Ishikawa (cell line): ENCODE data around the gene SMIM44.

Experiments used
- CEBPB ChIP-seq: IDR thresholded peaks from 2 replicates; pipeline ENCODE4 v1.6.1; 2012
- CREB1 ChIP-seq: IDR thresholded peaks from 2 replicates; pipeline ENCODE4 v1.6.1; 2012; ENCODE audit warnings: low read depth
- EGR1 ChIP-seq: IDR thresholded peaks from 2 replicates; pipeline ENCODE4 v1.6.1; 2012
- EP300 ChIP-seq: IDR thresholded peaks from 2 replicates; pipeline ENCODE4 v1.6.1; 2012; ENCODE audit warnings: borderline replicate concordance
- FOXM1 ChIP-seq: IDR thresholded peaks from 2 replicates; pipeline ENCODE4 v1.6.1; 2012; ENCODE audit warnings: low read depth, borderline replicate concordance
- RAD21 ChIP-seq: IDR thresholded peaks from 2 replicates; pipeline ENCODE4 v1.6.1; 2012; ENCODE audit warnings: low read depth
- TAF1 ChIP-seq: IDR thresholded peaks from 2 replicates; pipeline ENCODE4 v1.6.1; 2012; ENCODE audit warnings: low read depth, mild to moderate bottlenecking
- TCF12 ChIP-seq: IDR thresholded peaks from 2 replicates; pipeline ENCODE4 v1.6.1; 2012; ENCODE audit warnings: low read depth
- YY1 ChIP-seq: IDR thresholded peaks from 2 replicates; pipeline ENCODE4 v1.6.1; 2012; ENCODE audit warnings: low read depth
- TF ChIP-seq, protein P1 (sequence below): IDR thresholded peaks from 2 replicates; pipeline ENCODE4 v1.6.1; 2012
- TF ChIP-seq, protein P2 (sequence below): IDR thresholded peaks from 2 replicates; pipeline ENCODE4 v1.6.1; 2012; ENCODE audit warnings: low read depth, mild to moderate bottlenecking
- TF ChIP-seq, protein P3 (sequence below): IDR thresholded peaks from 2 replicates; pipeline ENCODE4 v1.6.1; 2012

DNA sequence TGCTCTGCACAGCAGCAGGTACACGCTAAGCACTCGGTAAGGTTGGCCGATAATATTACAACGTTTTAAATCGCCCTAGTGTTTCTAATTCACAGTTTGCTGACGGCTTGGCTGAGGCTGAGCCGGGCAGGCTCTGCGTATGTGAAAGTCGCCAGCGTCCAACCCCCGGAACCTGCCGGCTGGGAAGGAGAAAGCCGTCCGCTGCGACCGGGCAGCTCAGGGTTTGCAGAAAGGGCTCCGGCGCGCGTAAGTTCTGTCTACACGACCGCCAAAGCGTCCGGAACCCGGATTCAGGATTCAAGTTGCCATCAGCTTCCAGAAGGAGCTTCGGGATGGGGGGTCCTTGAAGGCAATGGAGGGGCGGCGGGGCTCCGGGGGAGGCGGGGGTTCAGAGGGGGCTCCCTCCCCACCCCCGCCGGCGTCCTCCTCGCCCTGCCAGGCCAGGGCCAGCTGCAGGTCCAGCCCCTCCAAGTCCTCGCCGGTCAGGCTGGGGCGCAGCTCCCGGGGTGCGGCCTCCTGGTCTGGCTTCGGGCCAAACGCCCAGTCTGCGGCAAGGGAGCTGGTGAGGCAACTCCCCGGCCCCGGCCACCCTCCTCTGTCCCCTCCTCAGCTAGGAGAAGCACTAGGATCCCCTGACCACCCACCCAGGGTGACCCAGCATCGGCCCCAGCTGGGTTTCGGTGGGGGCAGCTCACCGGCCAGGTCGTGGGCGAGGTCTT is 575 bp downstream of the SMIM44 start:
- TF ChIP-seq RAD21 (no peak), CEBPB (no peak), EP300 (no peak), TCF12 (no peak), TAF1 (no peak), FOXM1 (no peak), YY1 (no peak), CREB1 (no peak), EGR1 (no peak)
- TF ChIP-seq, protein P1, sequence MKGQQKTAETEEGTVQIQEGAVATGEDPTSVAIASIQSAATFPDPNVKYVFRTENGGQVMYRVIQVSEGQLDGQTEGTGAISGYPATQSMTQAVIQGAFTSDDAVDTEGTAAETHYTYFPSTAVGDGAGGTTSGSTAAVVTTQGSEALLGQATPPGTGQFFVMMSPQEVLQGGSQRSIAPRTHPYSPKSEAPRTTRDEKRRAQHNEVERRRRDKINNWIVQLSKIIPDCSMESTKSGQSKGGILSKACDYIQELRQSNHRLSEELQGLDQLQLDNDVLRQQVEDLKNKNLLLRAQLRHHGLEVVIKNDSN = no peak
- TF ChIP-seq, protein P2, sequence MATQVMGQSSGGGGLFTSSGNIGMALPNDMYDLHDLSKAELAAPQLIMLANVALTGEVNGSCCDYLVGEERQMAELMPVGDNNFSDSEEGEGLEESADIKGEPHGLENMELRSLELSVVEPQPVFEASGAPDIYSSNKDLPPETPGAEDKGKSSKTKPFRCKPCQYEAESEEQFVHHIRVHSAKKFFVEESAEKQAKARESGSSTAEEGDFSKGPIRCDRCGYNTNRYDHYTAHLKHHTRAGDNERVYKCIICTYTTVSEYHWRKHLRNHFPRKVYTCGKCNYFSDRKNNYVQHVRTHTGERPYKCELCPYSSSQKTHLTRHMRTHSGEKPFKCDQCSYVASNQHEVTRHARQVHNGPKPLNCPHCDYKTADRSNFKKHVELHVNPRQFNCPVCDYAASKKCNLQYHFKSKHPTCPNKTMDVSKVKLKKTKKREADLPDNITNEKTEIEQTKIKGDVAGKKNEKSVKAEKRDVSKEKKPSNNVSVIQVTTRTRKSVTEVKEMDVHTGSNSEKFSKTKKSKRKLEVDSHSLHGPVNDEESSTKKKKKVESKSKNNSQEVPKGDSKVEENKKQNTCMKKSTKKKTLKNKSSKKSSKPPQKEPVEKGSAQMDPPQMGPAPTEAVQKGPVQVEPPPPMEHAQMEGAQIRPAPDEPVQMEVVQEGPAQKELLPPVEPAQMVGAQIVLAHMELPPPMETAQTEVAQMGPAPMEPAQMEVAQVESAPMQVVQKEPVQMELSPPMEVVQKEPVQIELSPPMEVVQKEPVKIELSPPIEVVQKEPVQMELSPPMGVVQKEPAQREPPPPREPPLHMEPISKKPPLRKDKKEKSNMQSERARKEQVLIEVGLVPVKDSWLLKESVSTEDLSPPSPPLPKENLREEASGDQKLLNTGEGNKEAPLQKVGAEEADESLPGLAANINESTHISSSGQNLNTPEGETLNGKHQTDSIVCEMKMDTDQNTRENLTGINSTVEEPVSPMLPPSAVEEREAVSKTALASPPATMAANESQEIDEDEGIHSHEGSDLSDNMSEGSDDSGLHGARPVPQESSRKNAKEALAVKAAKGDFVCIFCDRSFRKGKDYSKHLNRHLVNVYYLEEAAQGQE = no peak
- TF ChIP-seq, protein P3, sequence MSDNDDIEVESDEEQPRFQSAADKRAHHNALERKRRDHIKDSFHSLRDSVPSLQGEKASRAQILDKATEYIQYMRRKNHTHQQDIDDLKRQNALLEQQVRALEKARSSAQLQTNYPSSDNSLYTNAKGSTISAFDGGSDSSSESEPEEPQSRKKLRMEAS = no peak
